ENCODE results near the gene CCL1. TPM values are rescaled to one million over a fixed set of nuclear protein-coding genes. Genes with fewer than 3 reads are reported as not detected.

Gene CCL1, protein sequence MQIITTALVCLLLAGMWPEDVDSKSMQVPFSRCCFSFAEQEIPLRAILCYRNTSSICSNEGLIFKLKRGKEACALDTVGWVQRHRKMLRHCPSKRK
- polyA plus RNA-seq: not detected in 2 replicates

DNA sequence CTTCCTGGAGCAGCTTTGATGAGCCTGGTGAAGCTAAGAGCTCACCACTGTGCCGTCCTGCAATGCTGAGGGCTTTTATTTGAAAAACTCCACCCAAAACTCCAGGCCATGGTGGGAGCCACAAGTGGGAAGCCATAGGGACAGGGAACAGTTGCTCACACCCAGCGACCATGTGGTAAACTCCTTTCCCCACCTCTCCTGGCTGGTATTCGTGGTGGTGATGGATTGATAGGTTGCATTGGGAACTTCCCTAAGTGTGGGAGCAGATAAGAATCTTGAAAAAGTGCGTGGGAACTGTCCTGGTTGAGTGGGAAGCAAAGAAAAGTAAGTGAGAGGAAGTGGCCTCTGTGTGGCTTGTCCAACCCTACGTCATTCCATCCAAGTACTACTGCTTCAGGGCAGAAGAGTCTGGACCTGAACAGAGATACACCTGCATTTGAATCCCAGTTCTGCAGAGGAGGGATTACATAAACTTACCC, at the start of gene CCL1:
TSS of gene CCL1 (minus strand) at position 51 of the 479 bp plus-strand sequence. CDS start 72 bp downstream, outside the sequence.

DNA sequence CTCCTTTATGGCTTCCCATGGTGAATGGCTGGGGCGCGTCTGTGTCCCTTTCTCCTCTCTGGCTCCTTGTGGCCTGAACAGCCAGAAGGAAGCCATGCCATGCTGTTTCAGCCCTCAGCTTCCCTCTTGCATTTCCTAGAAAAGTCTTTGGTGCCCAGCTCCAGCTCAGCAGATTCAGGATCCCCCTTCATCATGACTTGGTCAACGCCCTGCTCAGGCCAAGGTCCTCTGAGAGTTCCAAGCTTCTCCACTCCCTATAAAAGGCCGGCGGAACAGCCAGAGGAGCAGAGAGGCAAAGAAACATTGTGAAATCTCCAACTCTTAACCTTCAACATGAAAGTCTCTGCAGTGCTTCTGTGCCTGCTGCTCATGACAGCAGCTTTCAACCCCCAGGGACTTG, 6.8 kb downstream of the CCL1 start, which contains the start of gene CCL13:
TSS of gene CCL13 (plus strand) at position 287 of the 400 bp plus-strand sequence. CDS start at position 334, 47 bp downstream.

DNA sequence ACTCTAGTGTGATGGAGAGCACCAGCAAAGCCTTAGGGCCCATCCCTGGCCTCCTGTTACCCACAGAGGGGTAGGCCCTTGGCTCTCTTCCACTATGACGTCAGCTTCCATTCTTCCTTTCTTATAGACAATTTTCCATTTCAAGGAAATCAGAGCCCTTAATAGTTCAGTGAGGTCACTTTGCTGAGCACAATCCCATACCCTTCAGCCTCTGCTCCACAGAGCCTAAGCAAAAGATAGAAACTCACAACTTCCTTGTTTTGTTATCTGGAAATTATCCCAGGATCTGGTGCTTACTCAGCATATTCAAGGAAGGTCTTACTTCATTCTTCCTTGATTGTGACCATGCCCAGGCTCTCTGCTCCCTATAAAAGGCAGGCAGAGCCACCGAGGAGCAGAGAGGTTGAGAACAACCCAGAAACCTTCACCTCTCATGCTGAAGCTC, 44.0 kb downstream of the CCL1 start, which contains the start of gene CCL8:
TSS of gene CCL8 (plus strand) at position 397 of the 445 bp plus-strand sequence. CDS start 67 bp downstream, outside the sequence.

Other genes starting within 250 kb of the CCL1 start
- gene CCL2, start 107.9 kb downstream of the CCL1 start, polyA plus RNA-seq: 2.6 TPM in 1 of 2 replicates, not detected in the other
- not detected in 2 replicates for gene CCL7, start 93.0 kb downstream of the CCL1 start, polyA plus RNA-seq
- not detected in 2 replicates for gene CCL11, start 77.5 kb downstream of the CCL1 start, polyA plus RNA-seq
- gene CCL8, start 43.8 kb downstream of the CCL1 start, polyA plus RNA-seq: not detected in 2 replicates
- not detected in 2 replicates for gene CCL13, start 6.8 kb downstream of the CCL1 start, polyA plus RNA-seq
- gene TMEM132E, start 216.3 kb upstream of the CCL1 start, polyA plus RNA-seq: not detected in 2 replicates

Data from Purkinje cell (primary cell).